Cardiac fibroblast (primary cell): Measurements from ENCODE around the gene CCM2.
A peak's percentile ranks its signal among the peaks of the same experiment; 100 is the strongest.
"Not testable (repeated sequence)": the region's sequence is repeated elsewhere in the genome, so short reads cannot be mapped to it uniquely, and the experiment has no call there.

Experiments
- DNase-seq, 2 donors: peaks; one replicate each; pipeline versions ENCODE4 v3.0.0 to v3.0.0-alpha.2; 2010; ENCODE audit warnings: low read depth in 2 of 2
- H3K4me3 ChIP-seq, 2 donors: replicated peaks in 1 of 2; 1 replicate in 1 of 2; 2 replicates in 1 of 2; pipeline ENCODE4 v1.5.1; 2011; ENCODE audit warnings: low read depth in 2 of 2, low read length in 2 of 2, mild to moderate bottlenecking in 2 of 2, moderate library complexity in 1 of 2
- CTCF ChIP-seq: IDR thresholded peaks from one replicate; pipeline ENCODE4 v1.5.1; 2011; ENCODE audit warnings: low read depth, mild to moderate bottlenecking, low read length, inconsistent platforms

CCM2 gene

GRCh38 chr7:44987457-44987856 is 12.5 kb upstream of the CCM2 start:
- TF ChIP-seq CTCF: no peak
- H3K4me3 ChIP-seq: peak overlapping the region in 1 of 2 donors; percentile 83
- no peak for DNase-seq

- DNase-seq: no peak
- TF ChIP-seq CTCF: no peak
- no peak overlapping the region for H3K4me3 ChIP-seq
Measured at GRCh38 chr7:44987996-44988395, 12.0 kb upstream of the CCM2 start.

GRCh38 chr7:44988701-44989100 is 11.3 kb upstream of the CCM2 start:
- TF ChIP-seq CTCF: no peak
- DNase-seq: no peak
- H3K4me3 ChIP-seq: no peak overlapping the region

- no peak for TF ChIP-seq CTCF
- H3K4me3 ChIP-seq: no peak overlapping the region
- no peak for DNase-seq
Measured at GRCh38 chr7:44989132-44989531, 10.9 kb upstream of the CCM2 start.

GRCh38 chr7:44990109-44991023 is 9.6 kb upstream of the CCM2 start:
- TF ChIP-seq CTCF: no peak
- no peak overlapping the region for H3K4me3 ChIP-seq
- DNase-seq: peak; percentile 87 to 92

- H3K4me3 ChIP-seq, DNase-seq: not testable (repeated sequence)
Measured at GRCh38 chr7:44992004-44992795, 7.8 kb upstream of the CCM2 start.

- TF ChIP-seq CTCF: no peak
- DNase-seq: no peak
- no peak overlapping the region for H3K4me3 ChIP-seq
Measured at GRCh38 chr7:44994877-44995554, 5.0 kb upstream of the CCM2 start.
